ENCODE results near the gene TBL1X. TPM values are rescaled to one million over a fixed set of nuclear protein-coding genes. Genes with fewer than 3 reads are reported as not detected.

TBL1X gene
- total and polyA plus RNA-seq, 2 of the 8 experiments (the other 6 are each of a cell fraction or from before 2014, with no cell fraction given): 13.3 to 25.6 TPM

GRCh38 chrX:9515489-9515888 is 50.6 kb downstream of the TBL1X start (continued):
- TF ChIP-seq CHD7 (IDR thresholded peaks at IDR 0.05; ENCODE audit: insufficient replicate concordance, low read length) (no peak), TEAD4 (IDR thresholded peaks at IDR 0.05; ENCODE audit: low read depth, low read length) (no peak), TBP (IDR thresholded peaks at IDR 0.05; ENCODE audit: low read depth, low read length) (no peak), POLR2AphosphoS5 (IDR thresholded peaks at IDR 0.05; ENCODE audit: low read depth, low read length) (no peak), SP2 (IDR thresholded peaks at IDR 0.05; ENCODE audit: low read length) (no peak), JUND (IDR thresholded peaks at IDR 0.05; ENCODE audit: low read length) (no peak), POLR2A (IDR thresholded peaks at IDR 0.05; ENCODE audit: control extremely low read depth in 1 of 2, low read depth in 2 of 2, low read length in 2 of 2) (no peak)
- TF ChIP-seq, protein P1, sequence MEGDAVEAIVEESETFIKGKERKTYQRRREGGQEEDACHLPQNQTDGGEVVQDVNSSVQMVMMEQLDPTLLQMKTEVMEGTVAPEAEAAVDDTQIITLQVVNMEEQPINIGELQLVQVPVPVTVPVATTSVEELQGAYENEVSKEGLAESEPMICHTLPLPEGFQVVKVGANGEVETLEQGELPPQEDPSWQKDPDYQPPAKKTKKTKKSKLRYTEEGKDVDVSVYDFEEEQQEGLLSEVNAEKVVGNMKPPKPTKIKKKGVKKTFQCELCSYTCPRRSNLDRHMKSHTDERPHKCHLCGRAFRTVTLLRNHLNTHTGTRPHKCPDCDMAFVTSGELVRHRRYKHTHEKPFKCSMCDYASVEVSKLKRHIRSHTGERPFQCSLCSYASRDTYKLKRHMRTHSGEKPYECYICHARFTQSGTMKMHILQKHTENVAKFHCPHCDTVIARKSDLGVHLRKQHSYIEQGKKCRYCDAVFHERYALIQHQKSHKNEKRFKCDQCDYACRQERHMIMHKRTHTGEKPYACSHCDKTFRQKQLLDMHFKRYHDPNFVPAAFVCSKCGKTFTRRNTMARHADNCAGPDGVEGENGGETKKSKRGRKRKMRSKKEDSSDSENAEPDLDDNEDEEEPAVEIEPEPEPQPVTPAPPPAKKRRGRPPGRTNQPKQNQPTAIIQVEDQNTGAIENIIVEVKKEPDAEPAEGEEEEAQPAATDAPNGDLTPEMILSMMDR (IDR thresholded peaks at IDR 0.05; ENCODE audit: control extremely low read depth in 1 of 3, insufficient read depth in 1 of 3, low read depth in 1 of 3, low read length in 3 of 3): no peak
- TF ChIP-seq, protein P2, sequence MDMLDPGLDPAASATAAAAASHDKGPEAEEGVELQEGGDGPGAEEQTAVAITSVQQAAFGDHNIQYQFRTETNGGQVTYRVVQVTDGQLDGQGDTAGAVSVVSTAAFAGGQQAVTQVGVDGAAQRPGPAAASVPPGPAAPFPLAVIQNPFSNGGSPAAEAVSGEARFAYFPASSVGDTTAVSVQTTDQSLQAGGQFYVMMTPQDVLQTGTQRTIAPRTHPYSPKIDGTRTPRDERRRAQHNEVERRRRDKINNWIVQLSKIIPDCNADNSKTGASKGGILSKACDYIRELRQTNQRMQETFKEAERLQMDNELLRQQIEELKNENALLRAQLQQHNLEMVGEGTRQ (IDR thresholded peaks at IDR 0.05; ENCODE audit: low read length): no peak

Data from H1 (cell line).